Measurements from ENCODE around the gene AFG3L2. TPM values are rescaled to one million over a fixed set of nuclear protein-coding genes. Genes with fewer than 3 reads are reported as not detected.

The AFG3L2 gene
- total and polyA plus RNA-seq, 9 of the 15 experiments (the other 6 are each of a cell fraction or from before 2014, with no cell fraction given), result 24.1 to 109 (median 84.0) TPM

DNA sequence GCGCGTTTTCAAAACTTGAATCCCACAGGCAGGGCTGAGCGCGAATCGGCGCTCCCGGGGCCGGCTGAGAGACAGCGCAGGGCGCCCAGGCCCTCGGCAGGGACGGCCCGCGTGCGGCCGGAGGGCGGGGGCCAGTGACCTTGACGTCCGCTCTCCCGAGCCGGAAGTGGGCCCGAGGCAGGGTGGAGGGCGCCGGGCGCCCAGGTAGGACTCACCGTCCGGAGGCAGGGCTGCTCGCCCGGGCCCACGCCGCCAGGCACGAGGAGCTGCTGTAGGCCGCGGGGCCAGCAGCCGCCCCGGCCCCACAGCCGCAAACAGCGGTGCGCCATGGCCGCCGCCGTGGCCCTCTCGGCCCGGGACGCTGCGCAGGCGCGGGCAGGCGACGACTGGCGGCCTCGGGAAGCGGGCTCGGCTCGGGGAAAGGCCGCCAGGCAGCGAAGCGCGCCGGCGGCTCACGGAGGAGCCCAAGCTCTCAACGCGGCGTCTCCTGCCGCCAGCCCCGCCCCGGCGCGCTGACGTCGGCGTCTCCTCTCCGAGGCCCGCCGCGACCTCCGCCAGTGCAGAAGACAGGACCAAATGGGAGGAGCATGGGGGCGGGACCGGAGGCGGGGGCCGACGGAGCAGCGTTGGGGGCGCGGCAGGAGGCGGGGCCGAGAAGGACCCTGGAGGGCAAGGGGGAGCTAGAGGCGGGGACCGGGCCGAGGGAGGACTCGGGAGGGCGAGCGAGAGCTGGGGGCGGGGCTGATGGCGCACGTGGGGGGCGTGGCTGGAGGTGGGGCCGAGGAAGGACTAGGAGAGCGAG, at the start of gene AFG3L2 (continued):
- TF ChIP-seq ILF3 (IDR thresholded peaks at IDR 0.05; ENCODE audit: borderline replicate concordance) (peak; percentile 88; the same call in 1 of the 2 replicates), ZKSCAN8 (CRISPR knock-in tag; IDR thresholded peaks at IDR 0.05) (no peak), RBM22 (IDR thresholded peaks at IDR 0.05; ENCODE audit: low read depth, low read length, poor library complexity, severe bottlenecking) (peak; percentile 37), GABPA (tag; conservative IDR thresholded peaks at IDR 0.05; ENCODE audit: low read depth) (peak; percentile 86), TAF9B (IDR thresholded peaks at IDR 0.05; ENCODE audit: partially characterized antibody) (no peak), CREM (IDR thresholded peaks at IDR 0.05; ENCODE audit: low read depth) (peak; percentile 90), HDAC8 (tag; IDR thresholded peaks at IDR 0.05) (peak; percentile 89), EGR1 (conservative IDR thresholded peaks at IDR 0.05) (peak; percentile 76), ETV5 (CRISPR knock-in tag; IDR thresholded peaks at IDR 0.05; ENCODE audit: low read depth) (peak; percentile 59), CBX1 (IDR thresholded peaks at IDR 0.05; ENCODE audit: low read depth) (peak; percentile 77; the same call in 1 of the 2 replicates), SLC30A9 (CRISPR knock-in tag; IDR thresholded peaks at IDR 0.05) (peak; percentile 60; the same call in 1 of the 2 replicates), SREBF2 (CRISPR knock-in tag; IDR thresholded peaks at IDR 0.05) (no peak), KLF1 (tag; IDR thresholded peaks at IDR 0.05) (peak; percentile 93), MTF1 (CRISPR knock-in tag; IDR thresholded peaks at IDR 0.05; ENCODE audit: borderline replicate concordance) (no peak), TBP (optimal IDR thresholded peaks at IDR 0.05; ENCODE audit: low read depth, low read length) (peak; percentile 78), ZNF583 (CRISPR knock-in tag; IDR thresholded peaks at IDR 0.05) (no peak), ZBTB7A (IDR thresholded peaks at IDR 0.05; ENCODE audit: borderline replicate concordance, control insufficient read depth, low read depth, low read length) (peak; percentile 90), ZFP30 (CRISPR knock-in tag; IDR thresholded peaks at IDR 0.05; ENCODE audit: borderline replicate concordance) (no peak), MIER1 (IDR thresholded peaks at IDR 0.05; ENCODE audit: low read depth) (no peak), FOXA3 (CRISPR knock-in tag; conservative IDR thresholded peaks at IDR 0.05 in 1 of 2, IDR thresholded peaks at IDR 0.05 in 1 of 2) (no peak; a peak in 1 of 4 replicates), FOSL1 (tag; conservative IDR thresholded peaks at IDR 0.05) (no peak)
- TF ChIP-seq, protein P1, sequence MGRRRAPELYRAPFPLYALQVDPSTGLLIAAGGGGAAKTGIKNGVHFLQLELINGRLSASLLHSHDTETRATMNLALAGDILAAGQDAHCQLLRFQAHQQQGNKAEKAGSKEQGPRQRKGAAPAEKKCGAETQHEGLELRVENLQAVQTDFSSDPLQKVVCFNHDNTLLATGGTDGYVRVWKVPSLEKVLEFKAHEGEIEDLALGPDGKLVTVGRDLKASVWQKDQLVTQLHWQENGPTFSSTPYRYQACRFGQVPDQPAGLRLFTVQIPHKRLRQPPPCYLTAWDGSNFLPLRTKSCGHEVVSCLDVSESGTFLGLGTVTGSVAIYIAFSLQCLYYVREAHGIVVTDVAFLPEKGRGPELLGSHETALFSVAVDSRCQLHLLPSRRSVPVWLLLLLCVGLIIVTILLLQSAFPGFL (CRISPR knock-in tag; IDR thresholded peaks at IDR 0.05), result peak; percentile 96; the same call in 1 of the 2 replicates
- TF ChIP-seq, protein P2, sequence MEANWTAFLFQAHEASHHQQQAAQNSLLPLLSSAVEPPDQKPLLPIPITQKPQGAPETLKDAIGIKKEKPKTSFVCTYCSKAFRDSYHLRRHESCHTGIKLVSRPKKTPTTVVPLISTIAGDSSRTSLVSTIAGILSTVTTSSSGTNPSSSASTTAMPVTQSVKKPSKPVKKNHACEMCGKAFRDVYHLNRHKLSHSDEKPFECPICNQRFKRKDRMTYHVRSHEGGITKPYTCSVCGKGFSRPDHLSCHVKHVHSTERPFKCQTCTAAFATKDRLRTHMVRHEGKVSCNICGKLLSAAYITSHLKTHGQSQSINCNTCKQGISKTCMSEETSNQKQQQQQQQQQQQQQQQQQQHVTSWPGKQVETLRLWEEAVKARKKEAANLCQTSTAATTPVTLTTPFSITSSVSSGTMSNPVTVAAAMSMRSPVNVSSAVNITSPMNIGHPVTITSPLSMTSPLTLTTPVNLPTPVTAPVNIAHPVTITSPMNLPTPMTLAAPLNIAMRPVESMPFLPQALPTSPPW (CRISPR knock-in tag; IDR thresholded peaks at IDR 0.05), result peak; percentile 92
- TF ChIP-seq, protein P3, sequence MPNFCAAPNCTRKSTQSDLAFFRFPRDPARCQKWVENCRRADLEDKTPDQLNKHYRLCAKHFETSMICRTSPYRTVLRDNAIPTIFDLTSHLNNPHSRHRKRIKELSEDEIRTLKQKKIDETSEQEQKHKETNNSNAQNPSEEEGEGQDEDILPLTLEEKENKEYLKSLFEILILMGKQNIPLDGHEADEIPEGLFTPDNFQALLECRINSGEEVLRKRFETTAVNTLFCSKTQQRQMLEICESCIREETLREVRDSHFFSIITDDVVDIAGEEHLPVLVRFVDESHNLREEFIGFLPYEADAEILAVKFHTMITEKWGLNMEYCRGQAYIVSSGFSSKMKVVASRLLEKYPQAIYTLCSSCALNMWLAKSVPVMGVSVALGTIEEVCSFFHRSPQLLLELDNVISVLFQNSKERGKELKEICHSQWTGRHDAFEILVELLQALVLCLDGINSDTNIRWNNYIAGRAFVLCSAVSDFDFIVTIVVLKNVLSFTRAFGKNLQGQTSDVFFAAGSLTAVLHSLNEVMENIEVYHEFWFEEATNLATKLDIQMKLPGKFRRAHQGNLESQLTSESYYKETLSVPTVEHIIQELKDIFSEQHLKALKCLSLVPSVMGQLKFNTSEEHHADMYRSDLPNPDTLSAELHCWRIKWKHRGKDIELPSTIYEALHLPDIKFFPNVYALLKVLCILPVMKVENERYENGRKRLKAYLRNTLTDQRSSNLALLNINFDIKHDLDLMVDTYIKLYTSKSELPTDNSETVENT (CRISPR knock-in tag; IDR thresholded peaks at IDR 0.05), result peak; percentile 97
